HAP-1 (cell line): Measurements from ENCODE around the gene MYMX.
A peak's percentile ranks its signal among the peaks of the same experiment; 100 is the strongest.
"Not testable (repeated sequence)": the region's sequence is repeated elsewhere in the genome, so short reads cannot be mapped to it uniquely, and the experiment has no call there.

Experiments
- DNase-seq, 2 experiments: peaks; one replicate each; pipeline ENCODE4 v3.0.0-alpha.2; 2016 to 2020; ENCODE audit warnings: low spot score in 2 of 2
- H3K27me3 ChIP-seq: fragments of 250-450 bp; sonication (Bioruptor Pico); 2 replicates; pipeline ENCODE4 v1.5.1; 2020; ENCODE audit warnings: low read depth, mild to moderate bottlenecking, moderate library complexity
- H3K36me3 ChIP-seq: fragments of 250-450 bp; sonication (Bioruptor Pico); replicated peaks from 2 replicates; pipeline ENCODE4 v1.5.1; 2020; ENCODE audit warnings: mild to moderate bottlenecking
- H3K4me1 ChIP-seq: fragments of 250-450 bp; sonication (Bioruptor Pico); 2 replicates; pipeline ENCODE4 v1.5.1; 2020; ENCODE audit warnings: mild to moderate bottlenecking
- H3K4me3 ChIP-seq: fragments of 250-450 bp; sonication (Bioruptor Pico); 2 replicates; pipeline ENCODE4 v1.5.1; 2020; ENCODE audit warnings: mild to moderate bottlenecking, moderate library complexity
- H3K9me3 ChIP-seq: fragments of 250-450 bp; sonication (Bioruptor Pico); 2 replicates; pipeline ENCODE4 v1.5.1; 2020; ENCODE audit warnings: mild to moderate bottlenecking, moderate library complexity
- in situ Hi-C: fragments of 300-500 bp; cut with MboI; formaldehyde crosslinking; loops from 3 replicates; pipeline ENCODE4 v1.14.3; 2020; ENCODE audit warnings: low sequenced_read_pairs, inconsistent platforms, mixed read lengths

The MYMX gene

GRCh38 chr6:44228031-44228430 lies 11.3 kb downstream of the MYMX start:
- no peak overlapping the region for H3K4me3 ChIP-seq
- H3K27me3 ChIP-seq: no peaks in the 10 kb centered on the region
- peaks cover 17% of the 10 kb centered on the region for H3K4me1 ChIP-seq
- in situ Hi-C loops: no loop called here
- no peaks in the 10 kb centered on the region for H3K9me3 ChIP-seq
- peaks cover 51% of the 10 kb centered on the region for H3K36me3 ChIP-seq
- no peak for DNase-seq

GRCh38 chr6:44228433-44228832 lies 11.7 kb downstream of the MYMX start:
- Histone ChIP-seq H3K4me1 (peaks cover 16% of the 10 kb centered on the region), H3K4me3 (no peak overlapping the region), H3K9me3 (no peaks in the 10 kb centered on the region), H3K36me3 (peaks cover 55% of the 10 kb centered on the region), H3K27me3 (no peaks in the 10 kb centered on the region)
- no peak for DNase-seq
- in situ Hi-C loops: no loop called here

GRCh38 chr6:44228836-44229235 lies 12.1 kb downstream of the MYMX start:
- Histone ChIP-seq H3K27me3 (no peaks in the 10 kb centered on the region), H3K36me3 (peaks cover 59% of the 10 kb centered on the region), H3K4me1 (peaks cover 16% of the 10 kb centered on the region), H3K9me3 (no peaks in the 10 kb centered on the region), H3K4me3 (no peak overlapping the region)
- no peak for DNase-seq
- in situ Hi-C loops: no loop called here

- no peak for DNase-seq
- Histone ChIP-seq H3K36me3 (peaks cover 64% of the 10 kb centered on the region), H3K9me3 (no peaks in the 10 kb centered on the region), H3K27me3 (no peaks in the 10 kb centered on the region), H3K4me1 (peaks cover 14% of the 10 kb centered on the region), H3K4me3 (no peak overlapping the region)
- in situ Hi-C loops: no loop called here
Measured at GRCh38 chr6:44229376-44230033, 12.8 kb downstream of the MYMX start.

- Histone ChIP-seq H3K4me1 (peaks cover 7% of the 10 kb centered on the region), H3K4me3 (no peak overlapping the region), H3K27me3 (no peaks in the 10 kb centered on the region), H3K36me3 (peaks cover 69% of the 10 kb centered on the region), H3K9me3 (no peaks in the 10 kb centered on the region)
- in situ Hi-C loops: no loop called here
- DNase-seq: no peak
Measured at GRCh38 chr6:44230034-44230675, 13.4 kb downstream of the MYMX start.

GRCh38 chr6:44231426-44231825 lies 14.7 kb downstream of the MYMX start:
- in situ Hi-C loops, H3K4me1 ChIP-seq, H3K27me3 ChIP-seq, H3K9me3 ChIP-seq, H3K4me3 ChIP-seq, DNase-seq: not testable (repeated sequence)
- peaks cover 75% of the 10 kb centered on the region for H3K36me3 ChIP-seq

GRCh38 chr6:44232676-44233566 lies 16.2 kb downstream of the MYMX start:
- no peak for DNase-seq
- H3K27me3 ChIP-seq: no peaks in the 10 kb centered on the region
- peaks cover 70% of the 10 kb centered on the region for H3K36me3 ChIP-seq
- no peaks in the 10 kb centered on the region for H3K9me3 ChIP-seq
- in situ Hi-C loops: no loop called here
- H3K4me1 ChIP-seq: peaks cover 6% of the 10 kb centered on the region
- H3K4me3 ChIP-seq: no peak overlapping the region

- Histone ChIP-seq H3K4me3 (no peak overlapping the region), H3K36me3 (peaks cover 64% of the 10 kb centered on the region), H3K9me3 (no peaks in the 10 kb centered on the region), H3K4me1 (peaks cover 6% of the 10 kb centered on the region), H3K27me3 (no peaks in the 10 kb centered on the region)
- in situ Hi-C loops: no loop called here
- no peak for DNase-seq
Measured at GRCh38 chr6:44233567-44234100, 16.9 kb downstream of the MYMX start.

GRCh38 chr6:44234101-44235025 lies 17.6 kb downstream of the MYMX start:
- in situ Hi-C loops: loop anchor here (5.0 kb wide), 1 partner anchor 62 kb away; no protein-coding TSS in a partner anchor
- peak in 1 of 2 experiments; percentile 60 for DNase-seq
- H3K27me3 ChIP-seq: no peaks in the 10 kb centered on the region
- H3K4me3 ChIP-seq: no peak overlapping the region
- peaks cover 57% of the 10 kb centered on the region for H3K36me3 ChIP-seq
- peaks cover 6% of the 10 kb centered on the region for H3K4me1 ChIP-seq
- no peaks in the 10 kb centered on the region for H3K9me3 ChIP-seq

GRCh38 chr6:44235269-44235668 lies 18.5 kb downstream of the MYMX start:
- in situ Hi-C loops: loop anchor here (5.0 kb wide), 1 partner anchor 63 kb away; no protein-coding TSS in a partner anchor
- no peaks in the 10 kb centered on the region for H3K9me3 ChIP-seq
- no peaks in the 10 kb centered on the region for H3K27me3 ChIP-seq
- peaks cover 48% of the 10 kb centered on the region for H3K36me3 ChIP-seq
- no peak overlapping the region for H3K4me3 ChIP-seq
- DNase-seq: no peak
- peaks cover 6% of the 10 kb centered on the region for H3K4me1 ChIP-seq

GRCh38 chr6:44235891-44236516 lies 19.3 kb downstream of the MYMX start:
- Histone ChIP-seq H3K4me3 (no peak overlapping the region), H3K9me3 (no peaks in the 10 kb centered on the region), H3K4me1 (peaks cover 6% of the 10 kb centered on the region), H3K36me3 (peaks cover 43% of the 10 kb centered on the region), H3K27me3 (no peaks in the 10 kb centered on the region)
- DNase-seq: no peak
- in situ Hi-C loops: loop anchor here (5.0 kb wide), 1 partner anchor 64 kb away; no protein-coding TSS in a partner anchor

- DNase-seq: peak in 1 of 2 experiments; percentile 78
- Histone ChIP-seq H3K27me3 (no peaks in the 10 kb centered on the region), H3K4me1 (peaks cover 6% of the 10 kb centered on the region), H3K36me3 (peaks cover 31% of the 10 kb centered on the region), H3K4me3 (peak overlapping the region; percentile 25), H3K9me3 (no peaks in the 10 kb centered on the region)
- in situ Hi-C loops: loop anchor here (5.0 kb wide), 1 partner anchor 65 kb away; no protein-coding TSS in a partner anchor
Measured at GRCh38 chr6:44237021-44237812, 20.5 kb downstream of the MYMX start.
